Right kidney (tissue), 1 donor: ENCODE results near the gene NLE1.

Experiments
- DNase-seq: peaks from one replicate; pipeline ENCODE4 v3.0.0-alpha.2; 2016

NLE1 gene

DNA sequence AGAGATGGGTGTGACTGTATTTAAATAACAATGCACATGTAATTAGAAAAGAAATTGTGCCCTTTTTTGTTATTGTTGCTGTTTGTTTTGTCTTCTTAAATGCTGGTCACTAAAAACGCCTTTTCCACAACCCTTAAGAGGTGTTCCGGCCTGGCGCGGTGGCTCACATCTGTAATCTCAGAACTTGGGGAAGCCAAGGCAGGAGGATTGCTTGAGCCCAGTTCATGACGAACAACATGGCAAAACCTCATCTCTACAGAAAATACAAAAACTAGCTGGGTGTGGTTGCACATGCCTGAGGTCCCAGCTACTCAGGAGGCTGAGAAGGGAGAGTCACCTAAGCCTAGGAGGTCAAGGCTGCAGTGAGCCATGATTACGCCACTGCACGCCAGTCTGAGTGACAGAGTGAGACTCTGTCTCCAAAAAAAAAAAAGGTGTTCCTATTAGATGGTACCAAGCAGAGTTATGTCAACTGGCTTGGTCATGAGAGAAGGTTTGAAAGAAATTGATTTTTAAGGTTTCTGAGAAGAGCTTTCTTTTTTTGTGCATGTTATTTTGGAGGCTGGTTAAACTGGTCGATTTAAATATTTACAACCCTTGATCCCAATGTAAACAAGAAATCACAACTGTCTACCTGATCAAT is 55.1 kb downstream of the NLE1 start:
- DNase-seq: no peak

DNA sequence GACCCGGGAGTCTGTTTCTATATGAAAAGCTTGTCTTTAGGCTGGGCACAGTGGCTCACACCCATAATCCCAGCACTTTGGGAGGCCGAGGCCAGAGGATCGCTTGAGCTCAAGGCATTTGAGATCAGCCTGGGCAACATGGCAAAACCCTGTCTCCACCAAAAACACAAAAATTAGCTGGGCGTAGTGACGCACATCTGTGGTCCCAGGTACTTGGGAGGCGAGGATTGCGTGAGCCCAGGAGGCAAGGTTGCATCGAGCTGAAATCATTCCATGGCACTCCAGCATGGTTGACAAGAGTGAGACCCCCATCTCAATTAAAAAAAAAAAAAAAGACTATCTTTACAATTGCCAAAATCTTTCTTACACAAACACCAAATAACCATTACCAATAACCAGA is 55.9 kb downstream of the NLE1 start:
- DNase-seq: no peak

DNA sequence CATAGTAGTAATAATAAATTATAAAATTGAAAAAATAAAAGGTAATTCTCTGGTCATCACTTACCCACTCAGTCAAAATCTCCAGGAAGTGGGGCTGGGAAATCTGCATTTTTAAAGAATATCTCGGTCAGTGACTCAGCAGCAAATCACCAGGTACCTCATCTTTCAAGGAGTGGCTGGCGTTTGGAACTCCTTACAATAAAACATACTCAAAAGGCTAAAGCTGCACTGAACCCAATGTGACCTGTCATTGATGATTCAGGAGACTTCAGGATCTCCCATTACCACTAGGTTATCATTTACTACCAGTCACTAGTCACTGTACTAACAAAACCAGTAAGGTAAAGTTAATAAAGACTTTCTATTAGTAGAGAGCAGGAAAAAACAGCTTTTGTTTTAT is 57.1 kb downstream of the NLE1 start:
- DNase-seq: no peak

DNA sequence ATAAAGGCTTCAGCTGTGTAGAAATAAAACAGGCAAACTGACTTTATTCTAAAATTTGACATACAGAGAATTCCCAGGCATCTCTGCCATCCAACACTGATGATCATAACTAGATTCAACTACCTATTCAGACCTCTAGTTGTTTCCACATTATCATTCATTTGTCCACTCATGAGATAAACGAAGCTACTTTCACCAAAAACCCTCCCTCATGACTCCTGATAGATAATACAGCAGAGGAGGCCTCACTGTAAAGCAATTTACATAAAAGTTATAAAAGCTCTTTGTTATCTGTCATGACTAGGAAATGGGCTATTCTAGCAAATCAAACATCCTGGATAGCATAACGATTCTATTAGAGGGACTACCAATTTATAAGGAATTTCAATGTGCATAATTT is 59.0 kb downstream of the NLE1 start:
- no peak for DNase-seq

DNA sequence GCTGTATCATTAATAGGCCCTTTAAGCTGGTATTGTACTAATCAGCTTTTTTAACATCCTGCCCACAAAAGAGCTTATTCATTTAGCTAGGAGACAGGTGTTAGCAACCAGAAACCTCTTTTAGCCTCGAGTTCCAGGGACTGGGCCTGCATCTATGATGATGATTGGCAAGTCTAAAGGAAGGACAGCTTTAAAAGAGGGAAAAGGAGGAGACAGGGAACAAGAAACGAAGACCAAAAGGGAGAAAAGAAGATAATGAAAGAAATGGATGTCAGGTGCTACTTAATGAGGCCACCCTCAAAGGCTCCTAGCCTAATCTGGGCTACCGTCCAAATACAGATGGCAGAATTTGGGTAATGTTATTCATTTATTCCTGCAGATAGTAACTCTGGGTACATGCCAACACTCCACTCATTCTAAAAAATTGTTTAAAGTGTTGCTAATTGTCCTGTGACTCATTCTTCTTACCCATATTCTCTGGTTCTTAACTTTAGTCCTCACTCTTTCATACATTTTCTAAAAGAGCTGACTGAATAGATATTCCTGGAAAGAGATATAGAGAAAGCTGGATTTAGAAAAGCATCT is 59.9 kb downstream of the NLE1 start:
- DNase-seq: no peak

DNA sequence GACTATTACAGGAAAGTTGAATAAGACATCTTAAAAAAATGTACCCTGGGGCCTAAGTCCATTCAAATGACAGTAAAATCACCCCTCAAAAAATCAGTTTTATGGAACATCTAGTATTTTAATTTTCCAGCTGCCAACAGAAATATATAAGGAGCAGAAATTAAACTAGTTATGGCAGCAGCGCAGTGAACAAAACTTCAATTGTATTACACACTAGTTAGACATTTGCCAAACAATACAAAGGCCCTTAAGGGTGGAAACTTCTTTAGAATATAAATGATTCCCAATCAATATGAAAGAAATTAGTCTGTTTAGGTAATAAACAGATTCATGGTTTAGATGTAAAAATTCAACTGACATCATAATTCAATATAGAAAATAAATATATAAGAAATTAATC is 60.5 kb downstream of the NLE1 start:
- no peak for DNase-seq

DNA sequence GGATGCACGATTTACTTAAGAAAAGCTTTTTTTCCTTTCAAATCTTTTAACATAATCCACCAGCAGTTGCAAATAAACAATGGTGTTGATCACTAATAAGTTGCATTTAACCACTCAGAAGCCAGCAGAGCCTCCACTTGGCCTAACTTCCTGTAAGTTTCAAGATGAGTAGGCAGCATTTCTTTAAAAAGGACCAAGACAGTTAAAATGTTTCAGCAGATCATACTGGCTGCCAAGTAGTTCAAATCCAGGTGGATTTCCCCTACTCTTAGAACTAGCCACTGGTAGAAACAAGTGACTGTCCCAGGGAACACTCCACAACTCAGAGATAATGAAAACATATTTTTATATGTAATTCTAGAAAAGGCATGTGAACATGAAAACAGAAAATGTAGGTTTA is 61.6 kb downstream of the NLE1 start:
- DNase-seq: no peak

DNA sequence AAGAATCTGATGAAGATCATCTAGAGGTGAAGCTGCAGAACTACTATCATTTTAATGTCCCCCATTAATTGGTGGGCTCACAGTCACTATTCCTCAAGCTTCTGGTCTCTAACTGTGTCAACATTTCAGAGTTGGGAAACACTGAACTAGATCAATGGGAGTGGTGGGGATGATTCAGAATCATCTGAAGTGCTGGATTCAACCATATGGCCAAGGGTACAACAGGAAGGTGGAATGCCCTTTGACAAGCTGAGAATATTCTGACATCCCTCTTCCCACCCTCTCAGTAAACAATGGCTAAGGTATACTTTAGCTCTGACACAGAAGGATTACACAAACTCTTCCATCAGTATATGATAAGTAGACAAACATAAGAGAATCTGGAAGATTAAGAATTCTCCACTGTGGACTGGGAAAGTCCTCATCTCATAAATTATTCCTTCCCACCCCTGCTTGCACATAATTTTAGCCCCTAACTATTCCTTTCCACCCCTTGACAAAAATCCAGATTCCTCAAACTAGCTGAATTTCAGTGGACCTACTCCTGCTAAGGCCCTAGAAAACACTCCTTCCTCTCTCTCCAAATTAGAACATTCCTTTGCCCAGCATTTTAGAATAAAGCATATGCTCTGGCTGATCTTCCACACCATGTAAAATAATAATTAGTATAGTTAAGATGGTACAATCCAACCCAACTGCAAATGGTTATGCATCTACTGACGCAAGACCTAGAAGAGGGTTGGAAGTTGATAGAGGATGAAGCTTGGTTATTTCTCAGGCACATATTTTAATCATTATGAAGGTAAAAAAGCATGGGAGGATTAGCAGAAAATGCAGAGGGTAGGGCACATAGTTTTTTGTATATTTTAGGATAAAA is 62.3 kb downstream of the NLE1 start:
- DNase-seq: no peak
